NB4 (cell line): ENCODE data around the gene PHKA1.
"Not testable (repeated sequence)": the region's sequence is repeated elsewhere in the genome, so short reads cannot be mapped to it uniquely, and the experiment has no call there.

Source experiments
- CTCF ChIP-seq: IDR thresholded peaks from one replicate; pipeline ENCODE4 v1.5.1; 2012; ENCODE audit warnings: low read depth, low read length
- MAX ChIP-seq: IDR thresholded peaks from 2 replicates; pipeline ENCODE4 v1.6.1; 2011; ENCODE audit warnings: low read depth, low read length
- POLR2A ChIP-seq: IDR thresholded peaks from 2 replicates; pipeline ENCODE4 v1.6.1; 2011; ENCODE audit warnings: mild to moderate bottlenecking; ENCODE audit not compliant: insufficient read length; ENCODE audit errors: extremely low read depth

- not testable (repeated sequence) for TF ChIP-seq MAX, CTCF, POLR2A
Observed at GRCh38 chrX:72669508-72669907, 44.6 kb downstream of the PHKA1 start.
